Naive thymus-derived CD4-positive, alpha-beta T cell (primary cell): ENCODE results near the gene ACBD7. TPM values are rescaled to one million over a fixed set of nuclear protein-coding genes. Genes with fewer than 3 reads are reported as not detected.

Experiments used
- ATAC-seq: fragments of 150-1000 bp; cut with Tn5 transposase; 2 replicates; pipeline ENCODE4 v1.10.0; 2021; ENCODE audit warnings: mild to moderate bottlenecking, moderate library complexity
- CTCF ChIA-PET: fragments of 350-600 bp; sonication (Branson Sonifier 250); formaldehyde crosslinking; loops from one replicate; lab custom pipeline; 2021; ENCODE audit warnings: antibody characterized with exemption; lab: Charles Lee
- POLR2A ChIA-PET: fragments of 350-600 bp; sonication (Branson Sonifier 250); formaldehyde crosslinking; loops from one replicate; lab custom pipeline; 2021; ENCODE audit warnings: antibody characterized with exemption, inconsistent platforms; lab: Charles Lee
- DNase-seq, 9 donors: peaks; one replicate each; pipeline versions ENCODE4 v3.0.0 to v3.0.0-alpha.2; 2020 to 2022; ENCODE audit warnings: mixed read lengths in 1 of 9
- H3K27ac ChIP-seq: one replicate; pipeline ENCODE4 v1.7.0; 2013; ENCODE audit warnings: mild to moderate bottlenecking, low read depth, low read length, moderate library complexity
- H3K27me3 ChIP-seq, 2 donors: one replicate each; pipeline ENCODE4 v1.7.0; 2013; ENCODE audit warnings: low read length in 2 of 2, mild to moderate bottlenecking in 2 of 2, moderate library complexity in 2 of 2; ENCODE audit not compliant: control insufficient read depth in 2 of 2, insufficient read depth in 2 of 2
- H3K36me3 ChIP-seq, 3 experiments: 1 replicate in 2 of 3; 2 replicates in 1 of 3; pipeline ENCODE4 v1.7.0; 2013; ENCODE audit warnings: low read length in 3 of 3, mild to moderate bottlenecking in 3 of 3, moderate library complexity in 1 of 3; ENCODE audit not compliant: insufficient read depth in 3 of 3, control insufficient read depth in 2 of 3
- H3K4me1 ChIP-seq, 2 donors: one replicate each; pipeline ENCODE4 v1.7.0; 2013; ENCODE audit warnings: low read length in 2 of 2, mild to moderate bottlenecking in 2 of 2, moderate library complexity in 1 of 2; ENCODE audit not compliant: control insufficient read depth in 2 of 2, insufficient read depth in 2 of 2
- H3K4me3 ChIP-seq: 2 replicates; pipeline ENCODE4 v1.7.0; 2013; ENCODE audit warnings: mild to moderate bottlenecking, low read length
- H3K9me3 ChIP-seq, 3 experiments: 1 replicate in 2 of 3; 2 replicates in 1 of 3; pipeline ENCODE4 v1.7.0; 2013; ENCODE audit warnings: low read length in 3 of 3; ENCODE audit not compliant: control insufficient read depth in 2 of 3
- H3K27ac Mint-ChIP-seq, 9 donors: one replicate each; pipeline ENCODE4 v1.8.0; 2020 to 2022; ENCODE audit warnings: mixed read lengths in 9 of 9, mild to moderate bottlenecking in 8 of 9, moderate library complexity in 5 of 9, inconsistent platforms in 2 of 9
- H3K27me3 Mint-ChIP-seq, 5 donors: one replicate each; pipeline ENCODE4 v1.8.0; 2021 to 2022; ENCODE audit warnings: mixed read lengths in 5 of 5, mild to moderate bottlenecking in 1 of 5
- H3K36me3 Mint-ChIP-seq, 5 donors: one replicate each; pipeline ENCODE4 v1.8.0; 2020 to 2022; ENCODE audit warnings: mixed read lengths in 5 of 5, mild to moderate bottlenecking in 3 of 5, inconsistent platforms in 1 of 5
- H3K4me1 Mint-ChIP-seq, 7 donors: one replicate each; pipeline ENCODE4 v1.8.0; 2020 to 2022; ENCODE audit warnings: mixed read lengths in 7 of 7, mild to moderate bottlenecking in 3 of 7, inconsistent platforms in 1 of 7
- H3K4me3 Mint-ChIP-seq, 10 donors: one replicate each; pipeline ENCODE4 v1.8.0; 2020 to 2022; ENCODE audit warnings: mild to moderate bottlenecking in 10 of 10, mixed read lengths in 10 of 10, moderate library complexity in 6 of 10, inconsistent platforms in 2 of 10
- H3K9me3 Mint-ChIP-seq, 11 donors: one replicate each; pipeline ENCODE4 v1.8.0; 2020 to 2022; ENCODE audit warnings: mixed read lengths in 11 of 11, mild to moderate bottlenecking in 4 of 11, inconsistent platforms in 1 of 11, moderate library complexity in 1 of 11
- intact Hi-C, 2 donors: fragments of 100-400 bp; cut with micrococcal nuclease; formaldehyde crosslinking; loops; one replicate each; pipeline ENCODE4 v1.15.1; 2023
- polyA plus RNA-seq, 2 donors: library from polyadenylated mRNA; unstranded; fragments of 300-500 nt; fragmentation: Illumina TruSeq; gene quantifications; one replicate each; pipeline ENCODE4 v1.2.3, GENCODE V29; 2021
- total RNA-seq, 6 experiments: library from RNA in 5 of 6; stranded (reverse) in 5 of 6; gene quantifications; 1 replicate in 5 of 6; 2 replicates in 1 of 6; pipeline ENCODE4 v1.2.3 and lab custom pipeline; 2021 to 2026

The ACBD7 gene
- total and polyA plus RNA-seq, 7 experiments from 2014 or later, result 0.27 to 1.5 (median 0.49) TPM; not detected in 2

DNA sequence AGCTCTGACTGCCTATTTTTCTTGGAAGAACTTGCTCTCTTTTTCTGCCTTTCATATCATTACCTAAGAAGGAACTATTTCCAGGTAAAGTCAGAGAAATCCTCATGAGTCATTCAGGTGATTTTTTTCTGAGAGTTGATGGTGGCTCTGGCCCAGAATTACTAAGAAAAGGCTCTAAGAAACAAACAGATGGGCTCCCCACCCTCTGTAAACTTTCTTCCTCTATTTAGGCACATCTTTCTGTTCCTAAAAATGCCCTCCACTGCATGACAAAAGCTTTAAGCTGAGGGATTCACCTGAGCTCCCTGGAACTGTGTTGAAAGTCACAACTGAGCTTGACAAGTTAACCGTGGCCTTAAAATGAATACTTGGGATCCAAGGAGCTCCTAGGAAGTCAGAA lies 43.2 kb downstream of the ACBD7 start:
- ChIA-PET CTCF (no interaction called here), POLR2A (no interaction called here)
- Histone ChIP-seq H3K9me3 (no peaks in the 10 kb centered on the region), H3K36me3 (no peaks in the 10 kb centered on the region), H3K4me1 (no peaks in the 10 kb centered on the region), H3K27ac (no peak overlapping the region), H3K27me3 (no peaks in the 10 kb centered on the region), H3K4me3 (no peak overlapping the region)
- no peak for DNase-seq
- Mint-ChIP-seq H3K36me3 (peaks cover 0 to 5% (median 0%) of the 10 kb centered on the region in 5 donors), H3K4me3 (peak overlapping the region in 1 of 10 donors; percentile 27), H3K9me3 (peaks cover 0 to 6% (median 2%) of the 10 kb centered on the region in 11 donors), H3K4me1 (peaks cover 5 to 26% (median 14%) of the 10 kb centered on the region in 7 donors), H3K27ac (no peak overlapping the region), H3K27me3 (peaks cover 0 to 8% (median 0%) of the 10 kb centered on the region in 5 donors)
- intact Hi-C loops, result no loop called here
- ATAC-seq, result no peak

DNA sequence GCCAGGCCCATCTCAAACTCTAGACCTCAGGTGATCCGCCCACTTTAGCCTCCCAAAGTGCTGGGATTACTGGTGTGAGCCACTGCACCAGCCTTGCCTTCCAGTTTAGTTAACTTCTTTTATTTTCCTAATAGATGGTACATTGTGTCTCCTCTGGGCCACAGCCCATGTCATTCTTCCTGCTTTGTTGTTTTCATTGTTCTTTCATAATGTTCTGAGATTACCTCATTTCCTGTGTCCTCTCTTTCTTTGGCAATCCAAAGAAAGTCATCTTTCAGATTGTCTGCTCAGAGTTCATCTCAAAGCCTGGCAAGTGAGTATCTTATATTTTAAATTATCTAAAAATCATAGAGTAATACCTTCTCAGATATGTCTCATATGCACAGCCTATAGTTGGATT lies 44.9 kb downstream of the ACBD7 start, which contains the start of gene OLAH:
OLAH (plus strand) TSS at position 270 of the 400 bp plus-strand sequence. CDS start 3,346 bp downstream, outside the sequence.
- Histone ChIP-seq H3K4me3 (no peak within 1 kb of the TSS), H3K4me1 (no peaks in the 10 kb centered on the region), H3K27me3 (no peaks in the 10 kb centered on the region), H3K27ac (no peak within 1 kb of the TSS), H3K9me3 (no peaks in the 10 kb centered on the region), H3K36me3 (no peaks in the 10 kb centered on the region)
- peaks cover 0 to 8% (median 0%) of the 10 kb centered on the region in 5 donors for H3K27me3 Mint-ChIP-seq
- H3K9me3 Mint-ChIP-seq, result peaks cover 0 to 9% (median 2%) of the 10 kb centered on the region in 11 donors
- intact Hi-C loops, result no loop called here
- ATAC-seq (no peak), DNase-seq (peak in 3 of 9 donors; percentile 9 to 30 (median 11))
- peaks cover 5 to 27% (median 14%) of the 10 kb centered on the region in 7 donors for H3K4me1 Mint-ChIP-seq
- peaks cover 0 to 5% (median 0%) of the 10 kb centered on the region in 5 donors for H3K36me3 Mint-ChIP-seq
- POLR2A ChIA-PET, result no interaction called here
- peak within 1 kb of the TSS in 5 of 9 donors; percentile 2 to 64 (median 10) for H3K27ac Mint-ChIP-seq
- peak within 1 kb of the TSS in 1 of 10 donors; percentile 39 for H3K4me3 Mint-ChIP-seq
- CTCF ChIA-PET, result no interaction called here

DNA sequence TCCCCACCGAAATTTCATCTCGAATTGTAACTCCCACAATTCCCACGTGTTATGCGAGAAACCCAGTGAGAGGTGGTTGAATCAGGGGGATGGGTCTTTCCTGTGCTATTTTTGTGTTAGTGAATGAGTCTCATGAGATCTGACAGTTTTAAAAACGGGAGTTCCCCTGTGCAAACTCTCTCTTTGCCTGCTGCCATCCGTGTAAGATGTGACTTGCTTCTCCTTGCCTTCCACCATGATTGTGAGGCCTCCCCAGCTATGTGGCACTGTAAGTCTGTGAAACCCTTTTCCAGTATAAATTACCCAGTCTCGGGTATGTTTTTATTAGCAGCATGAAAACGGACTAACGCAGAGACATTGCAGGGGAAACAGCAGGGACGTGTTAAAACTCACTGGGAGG lies 50.2 kb downstream of the ACBD7 start:
- H3K4me3 ChIP-seq, result no peak overlapping the region
- no peak overlapping the region for H3K27ac ChIP-seq
- peaks cover 0 to 5% (median 0%) of the 10 kb centered on the region in 11 donors for H3K9me3 Mint-ChIP-seq
- H3K4me3 Mint-ChIP-seq, result no peak overlapping the region
- no peaks in the 10 kb centered on the region for H3K27me3 ChIP-seq
- no peaks in the 10 kb centered on the region for H3K4me1 ChIP-seq
- intact Hi-C loops, result no loop called here
- H3K36me3 Mint-ChIP-seq, result peaks cover 0 to 3% (median 2%) of the 10 kb centered on the region in 5 donors
- ATAC-seq (no peak), DNase-seq (no peak)
- H3K36me3 ChIP-seq, result no peaks in the 10 kb centered on the region
- no peaks in the 10 kb centered on the region for H3K27me3 Mint-ChIP-seq
- ChIA-PET CTCF (no interaction called here), POLR2A (no interaction called here)
- H3K27ac Mint-ChIP-seq, result no peak overlapping the region
- peaks cover under 1 to 10% (median 4%) of the 10 kb centered on the region in 7 donors for H3K4me1 Mint-ChIP-seq
- H3K9me3 ChIP-seq, result no peaks in the 10 kb centered on the region

DNA sequence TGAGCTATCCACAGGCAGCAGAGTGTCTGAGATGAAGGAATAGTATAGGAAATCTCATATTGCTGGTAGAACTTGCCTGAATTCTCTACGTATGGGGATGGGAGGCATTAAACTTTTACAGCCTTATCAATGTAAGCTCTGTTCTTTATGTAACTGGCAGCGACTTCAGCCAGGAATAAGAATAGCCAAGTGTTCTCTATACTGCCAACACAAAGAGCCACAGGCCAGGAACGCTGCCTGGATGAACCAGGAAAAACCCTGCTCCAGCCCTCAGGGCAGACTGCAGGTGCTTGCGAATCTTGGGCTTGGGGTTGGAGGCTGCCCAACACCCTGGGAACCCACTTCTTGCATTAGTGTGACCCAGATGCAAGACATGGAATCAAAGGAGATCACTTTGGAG lies 50.9 kb downstream of the ACBD7 start:
- CTCF ChIA-PET, result interaction anchor here (0.6 kb wide), 1 partner anchor 573 kb away, joined by 3 read pairs; no protein-coding TSS in a partner anchor
- no peak for DNase-seq

DNA sequence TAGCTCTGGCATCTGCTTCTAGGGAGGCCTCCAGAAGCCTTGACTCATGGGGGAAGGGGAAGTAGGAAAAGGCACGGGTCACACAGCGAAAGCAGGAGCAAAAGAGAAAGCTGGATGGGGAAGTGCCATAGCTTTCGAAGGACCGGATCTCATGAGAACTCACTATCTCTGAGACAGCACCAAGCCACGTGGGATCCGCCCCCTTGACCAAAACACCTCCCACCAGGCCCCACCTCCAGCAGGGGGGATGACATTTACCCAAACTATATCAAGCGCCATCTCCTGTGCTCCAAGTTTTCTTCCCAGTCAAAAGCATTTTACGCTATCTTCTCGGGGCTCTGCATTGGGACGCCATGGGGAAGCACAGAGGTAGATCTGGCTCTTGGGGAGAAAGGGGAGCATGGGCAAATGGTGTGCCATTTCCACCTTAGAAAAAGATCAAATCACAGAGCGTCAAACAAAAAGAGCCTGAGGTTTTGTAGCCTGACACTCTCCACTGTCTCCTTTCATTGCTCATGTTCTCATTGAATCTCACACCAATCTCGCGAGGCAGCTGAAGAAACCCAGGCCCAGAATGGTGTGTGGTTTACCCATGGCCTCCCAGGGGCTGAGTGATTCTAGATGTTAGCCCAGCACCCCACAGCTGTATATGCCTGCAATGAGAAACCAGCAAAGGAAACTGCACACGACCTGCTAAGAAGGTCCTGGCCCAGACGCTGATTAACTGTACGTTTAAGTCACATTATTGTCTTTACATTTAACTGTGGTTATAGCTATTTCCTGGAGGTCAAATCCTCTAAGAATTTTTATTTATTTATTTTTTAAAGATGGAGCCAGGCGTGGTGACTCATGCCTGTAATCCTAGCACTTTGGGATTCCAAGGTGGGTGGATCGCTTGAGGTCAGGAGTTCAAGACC lies 52.9 kb downstream of the ACBD7 start:
- ChIA-PET POLR2A (no interaction called here), CTCF (no interaction called here)
- intact Hi-C loops, result no loop called here
- Mint-ChIP-seq H3K9me3 (peaks cover 0 to 5% (median 0%) of the 10 kb centered on the region in 11 donors), H3K36me3 (peaks cover 0 to 5% (median 0%) of the 10 kb centered on the region in 5 donors), H3K4me3 (peak overlapping the region in 2 of 10 donors; percentile 4 to 27), H3K4me1 (peaks cover 0 to 10% (median 4%) of the 10 kb centered on the region in 7 donors), H3K27me3 (no peaks in the 10 kb centered on the region), H3K27ac (no peak overlapping the region)
- H3K4me3 ChIP-seq, result no peak overlapping the region
- H3K27me3 ChIP-seq, result no peaks in the 10 kb centered on the region
- H3K4me1 ChIP-seq, result no peaks in the 10 kb centered on the region
- no peaks in the 10 kb centered on the region for H3K36me3 ChIP-seq
- H3K27ac ChIP-seq, result no peak overlapping the region
- no peaks in the 10 kb centered on the region for H3K9me3 ChIP-seq
- ATAC-seq (peak; percentile 87), DNase-seq (no peak)

More for the DNA sequence above, 50.9 kb downstream of the ACBD7 start:
- H3K27me3 Mint-ChIP-seq, result no peaks in the 10 kb centered on the region
- Histone ChIP-seq H3K36me3 (no peaks in the 10 kb centered on the region), H3K27ac (no peak overlapping the region), H3K9me3 (no peaks in the 10 kb centered on the region), H3K27me3 (no peaks in the 10 kb centered on the region), H3K4me3 (no peak overlapping the region), H3K4me1 (no peaks in the 10 kb centered on the region)
- no peak overlapping the region for H3K4me3 Mint-ChIP-seq
- POLR2A ChIA-PET, result no interaction called here
- H3K4me1 Mint-ChIP-seq, result peaks cover 0 to 10% (median 4%) of the 10 kb centered on the region in 7 donors
- H3K9me3 Mint-ChIP-seq, result peaks cover 0 to 5% (median 0%) of the 10 kb centered on the region in 11 donors
- ATAC-seq, result no peak
- intact Hi-C loops, result no loop called here
- no peak overlapping the region for H3K27ac Mint-ChIP-seq
- peaks cover 0 to 5% (median 2%) of the 10 kb centered on the region in 5 donors for H3K36me3 Mint-ChIP-seq

DNA sequence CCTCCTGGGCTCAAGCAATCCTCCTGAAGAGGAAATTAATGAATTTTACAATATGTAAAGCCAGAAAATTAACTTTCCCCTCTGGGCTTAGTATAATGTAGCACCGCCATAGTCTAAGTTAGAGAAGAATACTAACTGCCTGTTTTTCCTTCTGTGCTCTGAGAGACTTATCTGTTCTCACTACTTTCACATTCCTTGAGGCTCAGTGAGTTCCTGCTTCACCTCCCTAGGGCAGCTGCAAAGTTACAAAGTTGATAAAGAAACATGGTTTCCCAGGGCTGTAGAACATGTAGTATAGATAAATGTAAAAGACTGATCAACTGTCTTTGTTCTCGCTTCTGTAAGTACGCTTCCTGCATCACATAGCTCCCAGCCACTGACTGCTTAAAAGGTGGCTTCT lies 60.8 kb downstream of the ACBD7 start:
- Mint-ChIP-seq H3K36me3 (no peaks in the 10 kb centered on the region), H3K4me3 (no peak overlapping the region), H3K9me3 (peaks cover 0 to 3% (median 0%) of the 10 kb centered on the region in 11 donors), H3K27ac (peak overlapping the region in 2 of 9 donors; percentile 21 to 49), H3K4me1 (peaks cover 7 to 15% (median 8%) of the 10 kb centered on the region in 7 donors), H3K27me3 (peaks cover 0 to 4% (median 0%) of the 10 kb centered on the region in 5 donors)
- Histone ChIP-seq H3K9me3 (no peaks in the 10 kb centered on the region), H3K4me1 (peaks cover 0 to 6% of the 10 kb centered on the region in 2 donors), H3K4me3 (no peak overlapping the region), H3K27me3 (no peaks in the 10 kb centered on the region), H3K27ac (no peak overlapping the region), H3K36me3 (no peaks in the 10 kb centered on the region)
- ChIA-PET CTCF (no interaction called here), POLR2A (no interaction called here)
- intact Hi-C loops, result no loop called here
- ATAC-seq, result no peak
- DNase-seq, result no peak
